HUES6 (cell line): ENCODE results near the gene UBE3B.

Source experiments
- H3K27ac ChIP-seq: 2 replicates; pipeline ENCODE4 v1.7.0; 2013; ENCODE audit warnings: low read depth, mild to moderate bottlenecking, low read length, inconsistent platforms
- H3K27me3 ChIP-seq: 2 replicates; pipeline ENCODE4 v1.6.1; 2013; ENCODE audit warnings: low read length; ENCODE audit not compliant: control insufficient read depth, insufficient read depth
- H3K36me3 ChIP-seq: 2 replicates; pipeline ENCODE4 v1.6.1; 2013; ENCODE audit warnings: low read length; ENCODE audit not compliant: control insufficient read depth, insufficient read depth
- H3K4me1 ChIP-seq: 2 replicates; pipeline ENCODE4 v1.6.1; 2013; ENCODE audit warnings: low read length; ENCODE audit not compliant: control insufficient read depth, insufficient read depth
- H3K4me3 ChIP-seq: 2 replicates; pipeline ENCODE4 v1.5.1; 2013; ENCODE audit warnings: low read depth, low read length
- H3K9ac ChIP-seq: one replicate; pipeline ENCODE4 v1.6.1; 2013; ENCODE audit warnings: mild to moderate bottlenecking, low read length
- H3K9me3 ChIP-seq: 2 replicates; pipeline ENCODE4 v1.6.1; 2013; ENCODE audit warnings: low read depth, low read length; ENCODE audit not compliant: control insufficient read depth, insufficient read depth

Gene UBE3B

GRCh38 chr12:109553906-109554500, 76.6 kb downstream of the UBE3B start:
- no peaks in the 10 kb centered on the region for H3K9me3 ChIP-seq
- H3K27ac ChIP-seq, result no peak overlapping the region
- no peak overlapping the region for H3K4me3 ChIP-seq
- H3K4me1 ChIP-seq, result no peaks in the 10 kb centered on the region; the same call in 1 of the 2 replicates
- H3K9ac ChIP-seq, result no peak overlapping the region
- H3K36me3 ChIP-seq, result peaks cover 12% of the 10 kb centered on the region; the same call in 1 of the 2 replicates
- H3K27me3 ChIP-seq, result no peaks in the 10 kb centered on the region

GRCh38 chr12:109554761-109555160, 77.3 kb downstream of the UBE3B start:
- Histone ChIP-seq H3K9me3 (no peaks in the 10 kb centered on the region), H3K36me3 (peaks cover 15% of the 10 kb centered on the region; the same call in 1 of the 2 replicates), H3K4me3 (no peak overlapping the region), H3K27me3 (no peaks in the 10 kb centered on the region), H3K27ac (no peak overlapping the region), H3K9ac (no peak overlapping the region), H3K4me1 (no peaks in the 10 kb centered on the region; the same call in 1 of the 2 replicates)

- Histone ChIP-seq H3K27me3 (no peaks in the 10 kb centered on the region), H3K36me3 (peaks cover 18% of the 10 kb centered on the region; the same call in 1 of the 2 replicates), H3K4me1 (no peaks in the 10 kb centered on the region; the same call in 1 of the 2 replicates), H3K9ac (no peak overlapping the region), H3K27ac (no peak overlapping the region), H3K4me3 (no peak overlapping the region), H3K9me3 (no peaks in the 10 kb centered on the region)
Observed at GRCh38 chr12:109555431-109556315, 78.2 kb downstream of the UBE3B start.

GRCh38 chr12:109557200-109557599, 79.8 kb downstream of the UBE3B start:
- Histone ChIP-seq H3K9me3 (no peaks in the 10 kb centered on the region), H3K9ac (no peak overlapping the region), H3K4me1 (no peaks in the 10 kb centered on the region; the same call in 1 of the 2 replicates), H3K4me3 (no peak overlapping the region), H3K27me3 (no peaks in the 10 kb centered on the region), H3K36me3 (peaks cover 27% of the 10 kb centered on the region; the same call in 1 of the 2 replicates), H3K27ac (no peak overlapping the region)

- Histone ChIP-seq H3K4me1 (no peaks in the 10 kb centered on the region; the same call in 1 of the 2 replicates), H3K9me3 (no peaks in the 10 kb centered on the region), H3K27me3 (no peaks in the 10 kb centered on the region), H3K36me3 (peaks cover 33% of the 10 kb centered on the region), H3K27ac (no peak overlapping the region), H3K4me3 (no peak overlapping the region), H3K9ac (no peak overlapping the region)
Observed at GRCh38 chr12:109557805-109558204, 80.4 kb downstream of the UBE3B start.

GRCh38 chr12:109558374-109559199, 81.2 kb downstream of the UBE3B start:
- no peak overlapping the region for H3K9ac ChIP-seq
- no peaks in the 10 kb centered on the region; the same call in 1 of the 2 replicates for H3K4me1 ChIP-seq
- H3K27ac ChIP-seq, result no peak overlapping the region; the same call in 1 of the 2 replicates
- no peaks in the 10 kb centered on the region for H3K27me3 ChIP-seq
- peaks cover 41% of the 10 kb centered on the region for H3K36me3 ChIP-seq
- no peaks in the 10 kb centered on the region for H3K9me3 ChIP-seq
- no peak overlapping the region for H3K4me3 ChIP-seq

- no peak overlapping the region for H3K9ac ChIP-seq
- peaks cover 46% of the 10 kb centered on the region for H3K36me3 ChIP-seq
- H3K9me3 ChIP-seq, result no peaks in the 10 kb centered on the region
- H3K27me3 ChIP-seq, result no peaks in the 10 kb centered on the region
- no peak overlapping the region for H3K27ac ChIP-seq
- H3K4me1 ChIP-seq, result no peaks in the 10 kb centered on the region; the same call in 1 of the 2 replicates
- no peak overlapping the region for H3K4me3 ChIP-seq
Observed at GRCh38 chr12:109559200-109559505, 81.7 kb downstream of the UBE3B start.

- H3K4me1 ChIP-seq, result no peaks in the 10 kb centered on the region; the same call in 1 of the 2 replicates
- no peak overlapping the region for H3K9ac ChIP-seq
- H3K27ac ChIP-seq, result no peak overlapping the region
- H3K9me3 ChIP-seq, result no peaks in the 10 kb centered on the region
- peaks cover 49% of the 10 kb centered on the region for H3K36me3 ChIP-seq
- H3K27me3 ChIP-seq, result no peaks in the 10 kb centered on the region
- no peak overlapping the region for H3K4me3 ChIP-seq
Observed at GRCh38 chr12:109559601-109560000, 82.2 kb downstream of the UBE3B start.

- H3K36me3 ChIP-seq, result peaks cover 64% of the 10 kb centered on the region
Observed at GRCh38 chr12:109560867-109561710, 83.7 kb downstream of the UBE3B start.

GRCh38 chr12:109561711-109562030, 84.2 kb downstream of the UBE3B start:
- Histone ChIP-seq H3K27me3 (no peaks in the 10 kb centered on the region), H3K4me3 (no peak overlapping the region), H3K27ac (no peak overlapping the region), H3K9ac (no peak overlapping the region), H3K9me3 (no peaks in the 10 kb centered on the region), H3K4me1 (no peaks in the 10 kb centered on the region), H3K36me3 (peaks cover 64% of the 10 kb centered on the region)

More at GRCh38 chr12:109560867-109561710, 83.7 kb downstream of the UBE3B start:
- Histone ChIP-seq H3K27me3 (no peaks in the 10 kb centered on the region), H3K4me3 (no peak overlapping the region), H3K9ac (no peak overlapping the region), H3K27ac (no peak overlapping the region), H3K4me1 (no peaks in the 10 kb centered on the region), H3K9me3 (no peaks in the 10 kb centered on the region)
